Activated B cell treated with CpG ODN at 0.5 μM for 24 hours (primary cell): ENCODE results near the gene MSI2. TPM values are rescaled to one million over a fixed set of nuclear protein-coding genes. Genes with fewer than 3 reads are reported as not detected.

Experiments used
- ATAC-seq: fragments of 200-7000 bp; cut with Tn5 transposase; one replicate; pipeline ENCODE4 v1.10.0; 2021; ENCODE audit warnings: low read depth, mild to moderate bottlenecking, moderate library complexity
- CTCF ChIA-PET: fragments of 350-600 bp; sonication (Branson Sonifier 250); formaldehyde crosslinking; loops from one replicate; lab custom pipeline; 2021; ENCODE audit warnings: antibody characterized with exemption; lab: Charles Lee
- POLR2A ChIA-PET: fragments of 350-600 bp; sonication (Branson Sonifier 250); formaldehyde crosslinking; loops from one replicate; lab custom pipeline; 2021; ENCODE audit warnings: antibody characterized with exemption; lab: Charles Lee
- DNase-seq: peaks from one replicate; pipeline ENCODE4 v3.0.0; 2022
- H3K27ac Mint-ChIP-seq: one replicate; pipeline ENCODE4 v1.8.0; 2020; ENCODE audit warnings: mixed read lengths
- H3K27me3 Mint-ChIP-seq: one replicate; pipeline ENCODE4 v1.8.0; 2021; ENCODE audit warnings: mixed read lengths
- H3K36me3 Mint-ChIP-seq: one replicate; pipeline ENCODE4 v1.8.0; 2021; ENCODE audit warnings: low read depth, mixed read lengths
- H3K4me1 Mint-ChIP-seq: one replicate; pipeline ENCODE4 v1.8.0; 2021; ENCODE audit warnings: mixed read lengths
- H3K4me3 Mint-ChIP-seq: one replicate; pipeline ENCODE4 v1.8.0; 2020; ENCODE audit warnings: mild to moderate bottlenecking, mixed read lengths
- H3K9me3 Mint-ChIP-seq: one replicate; pipeline ENCODE4 v1.8.0; 2020; ENCODE audit warnings: mixed read lengths
- CTCF ChIP-seq: fragments of 200-600 bp; IDR thresholded peaks from one replicate; pipeline ENCODE4 v1.8.0; 2022; ENCODE audit warnings: antibody characterized with exemption, mild to moderate bottlenecking
- intact Hi-C: fragments of 100-400 bp; cut with micrococcal nuclease; formaldehyde crosslinking; loops from one replicate; pipeline ENCODE4 v1.15.1; 2024
- total RNA-seq: library from RNA; stranded (reverse); gene quantifications from 2 replicates; pipeline ENCODE4 v1.2.3, GENCODE V29; 2022

Gene MSI2
- total RNA-seq, 1 donor from 2014 or later, result 102 TPM

DNA sequence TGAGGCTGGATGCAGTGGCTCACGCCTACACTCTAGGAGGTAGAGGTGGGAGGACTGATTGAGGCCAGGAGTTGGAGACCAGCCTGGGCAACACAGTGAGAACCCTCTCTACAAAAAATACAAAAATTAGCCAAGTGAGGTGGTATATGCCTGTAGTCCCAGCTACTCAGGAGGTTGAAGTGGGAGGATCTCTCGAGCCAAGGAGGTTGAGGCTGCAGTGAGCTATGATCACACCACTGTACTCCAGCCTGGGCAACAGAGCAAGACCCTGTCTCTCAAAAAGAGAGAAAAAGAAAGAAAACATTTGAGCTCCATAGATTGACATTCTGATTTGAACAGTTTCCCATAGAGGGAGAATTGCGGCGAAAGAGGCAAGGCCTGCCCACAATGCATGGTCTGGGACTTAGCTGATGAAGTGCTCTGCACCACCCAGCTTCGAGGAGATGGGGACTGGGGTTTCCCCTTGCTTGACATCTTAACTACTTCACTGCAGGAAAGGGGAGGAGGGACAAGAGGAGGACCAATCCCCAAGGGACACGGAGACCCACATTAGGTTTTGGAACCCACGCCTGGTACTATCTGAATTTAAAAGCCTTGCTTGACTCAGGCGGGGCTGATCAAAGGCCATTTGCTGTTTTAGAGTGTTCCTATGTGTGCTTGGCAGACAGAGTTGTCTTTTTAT is 21.7 kb downstream of the MSI2 start:
- no peak overlapping the region for H3K4me3 Mint-ChIP-seq
- H3K27ac Mint-ChIP-seq, result no peak overlapping the region
- H3K9me3 Mint-ChIP-seq, result no peaks in the 10 kb centered on the region
- H3K27me3 Mint-ChIP-seq, result no peaks in the 10 kb centered on the region
- CTCF ChIA-PET, result interaction anchor here (1.1 to 1.5 kb wide), 2 partner anchors 35 to 394 kb away, joined by 4 to 7 read pairs; no protein-coding TSS in a partner anchor
- ATAC-seq, result no peak
- H3K36me3 Mint-ChIP-seq, result peaks cover 75% of the 10 kb centered on the region
- POLR2A ChIA-PET, result no interaction called here
- TF ChIP-seq CTCF, result no peak
- DNase-seq, result no peak
- intact Hi-C loops, result no loop called here
- peaks cover 2% of the 10 kb centered on the region for H3K4me1 Mint-ChIP-seq

GRCh38 chr17:57278740-57279387 is 22.5 kb downstream of the MSI2 start:
- ATAC-seq (no peak), DNase-seq (no peak)
- Mint-ChIP-seq H3K4me1 (peaks cover 7% of the 10 kb centered on the region), H3K9me3 (no peaks in the 10 kb centered on the region), H3K4me3 (no peak overlapping the region), H3K36me3 (peaks cover 75% of the 10 kb centered on the region), H3K27me3 (no peaks in the 10 kb centered on the region), H3K27ac (no peak overlapping the region)
- TF ChIP-seq CTCF, result no peak
- POLR2A ChIA-PET, result no interaction called here
- CTCF ChIA-PET, result interaction anchor here (1.1 to 1.5 kb wide), 2 partner anchors 35 to 393 kb away, joined by 4 to 7 read pairs; no protein-coding TSS in a partner anchor
- intact Hi-C loops, result no loop called here

GRCh38 chr17:57279432-57279831 is 23.1 kb downstream of the MSI2 start:
- Mint-ChIP-seq H3K36me3 (peaks cover 69% of the 10 kb centered on the region), H3K4me1 (peaks cover 12% of the 10 kb centered on the region), H3K27me3 (no peaks in the 10 kb centered on the region), H3K9me3 (no peaks in the 10 kb centered on the region), H3K4me3 (no peak overlapping the region), H3K27ac (no peak overlapping the region)
- DNase-seq (no peak), ATAC-seq (no peak)
- intact Hi-C loops, result no loop called here
- TF ChIP-seq CTCF, result no peak
- CTCF ChIA-PET, result no interaction called here
- POLR2A ChIA-PET, result interaction anchor here (0.6 to 0.7 kb wide), 2 partner anchors 22 to 78 kb away, joined by 5 to 9 read pairs; no protein-coding TSS in a partner anchor

GRCh38 chr17:57281887-57282286 is 25.6 kb downstream of the MSI2 start:
- CTCF ChIA-PET, result interaction anchor here (1.7 kb wide), 1 partner anchor 36 kb away, joined by 4 read pairs; no protein-coding TSS in a partner anchor
- Mint-ChIP-seq H3K27me3 (no peaks in the 10 kb centered on the region), H3K4me1 (peaks cover 31% of the 10 kb centered on the region), H3K9me3 (no peaks in the 10 kb centered on the region), H3K4me3 (no peak overlapping the region), H3K27ac (no peak overlapping the region), H3K36me3 (peaks cover 48% of the 10 kb centered on the region)
- intact Hi-C loops, result no loop called here
- ATAC-seq (no peak), DNase-seq (no peak)
- no peak for TF ChIP-seq CTCF
- POLR2A ChIA-PET, result interaction anchor here (0.6 kb wide), 1 partner anchor 1063 kb away, joined by 5 read pairs; no protein-coding TSS in a partner anchor

GRCh38 chr17:57282296-57282695 is 26.0 kb downstream of the MSI2 start:
- no peak for TF ChIP-seq CTCF
- ATAC-seq (no peak), DNase-seq (no peak)
- CTCF ChIA-PET, result interaction anchor here (1.7 kb wide), 1 partner anchor 36 kb away, joined by 4 read pairs; no protein-coding TSS in a partner anchor
- no peak overlapping the region for H3K27ac Mint-ChIP-seq
- no peak overlapping the region for H3K4me3 Mint-ChIP-seq
- intact Hi-C loops, result no loop called here
- no peaks in the 10 kb centered on the region for H3K27me3 Mint-ChIP-seq
- H3K4me1 Mint-ChIP-seq, result peaks cover 31% of the 10 kb centered on the region
- POLR2A ChIA-PET, result interaction anchor here (0.6 kb wide), 1 partner anchor 1062 kb away, joined by 5 read pairs; no protein-coding TSS in a partner anchor
- H3K36me3 Mint-ChIP-seq, result peaks cover 46% of the 10 kb centered on the region
- H3K9me3 Mint-ChIP-seq, result no peaks in the 10 kb centered on the region
